HAP-1 (cell line): Measurements from ENCODE around the gene SLC12A7.
A peak's percentile ranks its signal among the peaks of the same experiment; 100 is the strongest.

ENCODE experiments used
- DNase-seq, 2 experiments: peaks; one replicate each; pipeline ENCODE4 v3.0.0-alpha.2; 2016 to 2020; ENCODE audit warnings: low spot score in 2 of 2
- H3K27me3 ChIP-seq: fragments of 250-450 bp; sonication (Bioruptor Pico); 2 replicates; pipeline ENCODE4 v1.5.1; 2020; ENCODE audit warnings: low read depth, mild to moderate bottlenecking, moderate library complexity
- H3K36me3 ChIP-seq: fragments of 250-450 bp; sonication (Bioruptor Pico); replicated peaks from 2 replicates; pipeline ENCODE4 v1.5.1; 2020; ENCODE audit warnings: mild to moderate bottlenecking
- H3K4me1 ChIP-seq: fragments of 250-450 bp; sonication (Bioruptor Pico); 2 replicates; pipeline ENCODE4 v1.5.1; 2020; ENCODE audit warnings: mild to moderate bottlenecking
- H3K4me3 ChIP-seq: fragments of 250-450 bp; sonication (Bioruptor Pico); 2 replicates; pipeline ENCODE4 v1.5.1; 2020; ENCODE audit warnings: mild to moderate bottlenecking, moderate library complexity
- H3K9me3 ChIP-seq: fragments of 250-450 bp; sonication (Bioruptor Pico); 2 replicates; pipeline ENCODE4 v1.5.1; 2020; ENCODE audit warnings: mild to moderate bottlenecking, moderate library complexity
- in situ Hi-C: fragments of 300-500 bp; cut with MboI; formaldehyde crosslinking; loops from 3 replicates; pipeline ENCODE4 v1.14.3; 2020; ENCODE audit warnings: low sequenced_read_pairs, inconsistent platforms, mixed read lengths

The SLC12A7 gene

DNA sequence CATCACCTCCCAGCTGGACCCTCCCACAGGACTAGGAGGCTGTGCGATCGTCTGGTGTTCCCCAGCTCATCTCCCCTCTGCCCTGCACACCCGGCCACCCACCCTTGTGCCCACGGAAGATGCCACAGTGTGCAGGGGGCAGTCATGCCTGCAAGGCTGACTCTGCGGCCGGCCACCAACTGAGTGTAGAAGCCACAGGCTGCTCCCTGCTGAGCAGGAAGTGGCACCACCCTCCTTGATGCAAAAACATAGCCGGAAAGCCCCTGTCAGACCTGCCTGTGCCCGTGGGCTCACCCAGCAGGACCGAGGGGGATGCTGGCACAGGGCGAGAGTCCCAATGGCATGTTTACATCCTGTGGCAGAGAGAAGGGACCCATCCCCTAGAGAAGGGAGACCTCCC is 40.3 kb upstream of the SLC12A7 start:
- H3K4me1 ChIP-seq = no peaks in the 10 kb centered on the region
- peaks cover 16% of the 10 kb centered on the region for H3K27me3 ChIP-seq
- no peak for DNase-seq
- H3K36me3 ChIP-seq = no peaks in the 10 kb centered on the region
- H3K9me3 ChIP-seq = no peaks in the 10 kb centered on the region
- in situ Hi-C loops = loop anchor here (25.0 kb wide), 1 partner anchor 215 kb away; no protein-coding TSS in a partner anchor
- H3K4me3 ChIP-seq = no peak overlapping the region

DNA sequence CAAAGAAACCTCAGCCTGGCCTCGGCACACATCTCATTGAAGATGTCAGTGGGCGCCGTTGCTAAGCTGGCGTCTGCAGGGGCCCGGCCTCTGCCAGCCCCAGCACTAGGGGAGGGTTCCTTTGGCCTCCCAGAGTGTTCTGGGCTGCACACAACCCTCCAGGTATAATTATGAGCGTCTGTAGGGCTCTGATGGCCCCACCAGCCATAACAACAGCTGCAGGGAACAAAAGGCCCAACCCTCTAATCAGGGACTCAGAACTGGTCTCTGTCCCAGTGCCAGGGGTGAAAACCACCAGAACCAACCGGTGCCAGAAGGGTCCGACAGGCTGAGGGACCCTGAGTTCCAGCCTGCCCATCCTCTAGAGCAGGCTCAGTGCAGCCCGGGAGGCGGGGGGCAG is 39.5 kb upstream of the SLC12A7 start:
- no peak for DNase-seq
- in situ Hi-C loops = loop anchor here (25.0 kb wide), 1 partner anchor 214 kb away; no protein-coding TSS in a partner anchor
- Histone ChIP-seq H3K27me3 (peaks cover 16% of the 10 kb centered on the region), H3K36me3 (no peaks in the 10 kb centered on the region), H3K4me1 (no peaks in the 10 kb centered on the region), H3K4me3 (no peak overlapping the region), H3K9me3 (no peaks in the 10 kb centered on the region)

DNA sequence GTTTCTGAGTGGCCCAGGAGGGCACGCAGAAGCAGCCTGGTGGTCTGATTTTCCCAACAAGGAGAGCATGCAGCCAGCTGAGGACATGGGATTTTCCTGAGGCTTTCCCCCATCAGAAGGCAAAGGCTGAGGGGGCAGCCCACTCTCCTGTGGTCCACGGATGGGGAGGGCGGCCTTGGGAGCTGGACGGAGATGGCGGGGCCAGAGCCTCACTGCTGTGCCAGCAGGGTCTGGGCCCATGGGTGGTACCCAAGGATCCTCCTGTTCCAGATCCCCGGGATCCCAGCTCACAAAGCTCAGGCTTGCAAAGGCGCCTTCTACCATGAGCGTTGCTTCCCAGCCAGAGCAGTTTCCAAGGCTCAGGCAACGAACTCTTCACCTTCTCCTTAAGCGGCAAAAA is 39.0 kb upstream of the SLC12A7 start:
- Histone ChIP-seq H3K27me3 (peaks cover 12% of the 10 kb centered on the region), H3K9me3 (no peaks in the 10 kb centered on the region), H3K4me3 (no peak overlapping the region), H3K36me3 (no peaks in the 10 kb centered on the region), H3K4me1 (no peaks in the 10 kb centered on the region)
- no peak for DNase-seq
- in situ Hi-C loops = loop anchor here (25.0 kb wide), 1 partner anchor 214 kb away; no protein-coding TSS in a partner anchor

DNA sequence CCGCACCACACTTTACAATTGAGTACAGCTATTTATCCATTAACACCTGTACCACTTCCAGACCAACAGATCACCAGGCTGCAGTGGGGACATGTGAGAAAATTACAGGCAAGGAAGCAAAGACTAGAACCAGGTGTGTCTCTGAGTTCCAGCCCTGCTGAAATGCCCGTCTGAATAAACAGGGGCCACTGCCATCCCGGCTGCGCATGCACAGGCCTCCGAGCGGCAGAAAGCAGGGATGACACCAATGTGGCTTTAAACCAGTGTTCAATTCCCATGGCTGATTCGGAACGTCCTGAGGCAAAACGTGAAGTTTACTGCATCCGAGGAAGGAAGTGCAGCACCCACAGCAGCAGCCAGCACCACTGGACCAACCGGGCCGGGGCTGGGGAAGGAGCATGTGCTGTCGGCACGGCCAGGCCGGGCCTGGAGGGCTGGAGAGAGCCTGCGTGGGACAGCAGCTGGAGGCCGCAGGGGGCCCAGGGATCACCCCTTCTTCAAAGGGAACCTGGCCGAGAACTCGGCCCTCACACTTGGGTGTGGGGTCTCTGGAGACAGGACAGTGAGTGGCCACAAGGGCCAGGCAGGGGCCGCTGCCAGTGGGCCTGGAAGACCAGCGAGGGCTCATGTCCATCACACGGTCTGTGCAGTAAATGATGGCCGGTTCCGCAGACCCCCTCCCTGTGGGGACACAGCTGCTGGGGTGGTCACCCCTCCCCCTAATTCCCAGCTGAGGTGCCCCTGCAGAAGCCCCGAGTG is 33.0 kb upstream of the SLC12A7 start:
- no peaks in the 10 kb centered on the region for H3K36me3 ChIP-seq
- no peaks in the 10 kb centered on the region for H3K4me1 ChIP-seq
- in situ Hi-C loops = no loop called here
- H3K9me3 ChIP-seq = no peaks in the 10 kb centered on the region
- no peak overlapping the region for H3K4me3 ChIP-seq
- no peaks in the 10 kb centered on the region for H3K27me3 ChIP-seq
- no peak for DNase-seq

DNA sequence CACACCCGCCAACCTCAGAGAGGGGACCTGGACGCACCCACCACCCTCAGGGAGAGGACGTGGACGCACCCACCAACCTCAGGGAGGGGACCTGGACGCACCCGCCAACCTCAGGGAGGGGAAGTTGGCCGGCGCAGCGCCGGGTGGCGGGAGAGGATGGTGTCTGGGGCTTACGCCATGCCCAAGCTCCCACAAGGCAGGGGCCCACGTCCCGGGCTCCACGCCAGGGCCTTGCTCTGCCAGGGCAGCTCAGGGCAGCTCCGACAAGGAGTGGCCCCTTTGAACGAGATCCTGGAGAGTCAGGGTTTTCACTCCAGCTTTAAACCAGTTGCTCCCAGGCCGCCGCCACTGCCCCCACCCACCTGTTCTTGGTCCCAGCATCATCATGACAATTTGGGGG is 32.2 kb upstream of the SLC12A7 start:
- no peak overlapping the region for H3K4me3 ChIP-seq
- DNase-seq = no peak
- in situ Hi-C loops = no loop called here
- H3K36me3 ChIP-seq = no peaks in the 10 kb centered on the region
- H3K9me3 ChIP-seq = no peaks in the 10 kb centered on the region
- no peaks in the 10 kb centered on the region for H3K27me3 ChIP-seq
- no peaks in the 10 kb centered on the region for H3K4me1 ChIP-seq

DNA sequence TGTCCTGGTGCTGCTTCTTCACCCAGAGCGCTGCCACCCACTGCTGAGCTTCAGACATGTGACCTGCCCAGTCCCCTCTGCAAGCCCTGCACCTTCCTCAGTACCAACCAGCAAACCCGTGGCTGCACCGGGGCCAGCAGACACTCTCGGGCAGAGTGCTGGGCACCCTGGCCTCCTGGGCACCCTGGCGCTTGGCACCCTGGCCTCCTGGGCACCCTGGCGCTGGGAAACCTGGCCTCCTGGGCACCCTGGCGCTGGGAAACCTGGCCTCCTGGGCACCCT is 31.7 kb upstream of the SLC12A7 start:
- Histone ChIP-seq H3K4me3 (no peak overlapping the region), H3K9me3 (no peaks in the 10 kb centered on the region), H3K27me3 (no peaks in the 10 kb centered on the region), H3K36me3 (no peaks in the 10 kb centered on the region), H3K4me1 (no peaks in the 10 kb centered on the region)
- in situ Hi-C loops = no loop called here
- no peak for DNase-seq

DNA sequence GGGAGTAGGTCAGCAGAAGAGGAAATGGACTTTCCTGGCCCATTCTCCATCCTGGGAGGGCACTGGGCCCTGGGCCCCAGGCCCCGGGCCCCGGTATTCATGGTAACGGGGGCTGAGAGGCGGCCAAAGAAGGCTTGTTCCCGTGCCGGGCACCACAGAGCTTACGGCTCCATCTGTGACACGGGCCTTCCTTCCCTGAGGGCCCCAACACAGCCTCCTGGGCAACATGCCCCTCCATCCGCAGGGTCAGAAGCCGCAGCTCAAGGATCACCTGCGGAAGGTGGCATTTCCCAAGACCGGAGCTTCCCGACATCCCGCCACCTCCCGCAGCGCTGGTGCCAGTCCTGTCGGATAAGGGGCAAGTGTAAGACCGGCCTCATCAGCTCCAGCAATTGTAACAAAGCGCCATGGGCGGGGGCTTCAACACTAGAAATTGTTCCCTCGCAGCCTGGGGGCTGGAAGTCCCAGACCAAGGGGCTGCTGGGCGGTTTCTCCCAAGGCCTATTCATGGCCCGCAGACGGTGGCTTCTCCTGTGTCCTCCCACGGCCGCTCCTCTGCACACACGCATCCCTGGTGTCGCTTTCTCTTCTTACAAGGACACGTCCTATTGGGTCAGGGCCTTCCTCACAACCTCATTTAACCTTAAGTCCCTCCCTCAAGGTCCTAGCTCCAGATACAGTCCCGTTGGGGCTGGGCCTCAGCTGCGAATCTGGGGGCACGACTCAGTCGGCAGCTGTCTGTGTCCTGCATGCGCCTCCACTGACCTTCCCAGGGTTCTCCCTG is 31.2 kb upstream of the SLC12A7 start:
- H3K4me1 ChIP-seq = no peaks in the 10 kb centered on the region
- no peak overlapping the region for H3K4me3 ChIP-seq
- no peak for DNase-seq
- H3K36me3 ChIP-seq = no peaks in the 10 kb centered on the region
- no peaks in the 10 kb centered on the region for H3K9me3 ChIP-seq
- no peaks in the 10 kb centered on the region for H3K27me3 ChIP-seq
- in situ Hi-C loops = no loop called here

DNA sequence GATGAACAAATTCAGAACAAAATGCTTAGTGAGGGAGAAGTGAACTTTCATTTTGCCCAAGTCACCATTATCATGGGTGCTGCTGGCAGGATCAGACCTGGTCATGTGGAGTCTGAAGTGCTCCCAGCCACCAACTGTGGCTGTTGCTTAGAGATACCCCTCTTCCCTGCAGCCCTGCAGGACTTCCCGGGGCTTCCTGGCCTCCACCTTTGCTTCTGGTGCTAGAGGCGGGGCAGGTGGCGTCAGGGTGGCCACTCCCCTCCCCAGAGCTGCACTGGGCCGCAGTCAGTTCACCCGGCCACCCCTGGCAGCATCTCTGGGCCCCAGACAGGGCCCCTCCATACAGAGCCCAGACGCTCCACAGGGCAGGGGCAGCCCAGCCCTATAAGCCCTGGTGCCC is 30.0 kb upstream of the SLC12A7 start:
- Histone ChIP-seq H3K4me1 (no peaks in the 10 kb centered on the region), H3K36me3 (no peaks in the 10 kb centered on the region), H3K4me3 (no peak overlapping the region), H3K9me3 (no peaks in the 10 kb centered on the region), H3K27me3 (no peaks in the 10 kb centered on the region)
- DNase-seq = no peak
- in situ Hi-C loops = no loop called here

DNA sequence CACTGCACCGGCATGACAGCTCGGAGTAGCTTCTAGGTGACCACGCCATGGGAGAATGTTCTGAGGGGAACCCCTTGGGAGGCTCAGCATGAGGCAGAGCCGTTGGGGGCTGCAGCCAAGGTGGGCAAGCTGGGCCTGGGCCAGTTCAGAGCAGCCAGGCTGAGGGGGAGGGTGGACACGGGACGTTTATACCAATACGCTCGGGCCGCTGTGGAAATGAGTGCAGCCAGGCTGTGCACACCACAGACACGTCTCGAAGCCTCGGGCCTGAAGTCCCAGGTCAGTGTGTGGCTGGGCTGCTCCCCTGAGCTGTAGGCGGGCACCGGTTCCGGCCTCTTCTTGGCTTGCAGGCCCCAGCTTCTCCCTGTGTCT is 28.9 kb upstream of the SLC12A7 start:
- no peak for DNase-seq
- H3K4me1 ChIP-seq = no peaks in the 10 kb centered on the region
- no peak overlapping the region for H3K4me3 ChIP-seq
- no peaks in the 10 kb centered on the region for H3K36me3 ChIP-seq
- in situ Hi-C loops = no loop called here
- H3K9me3 ChIP-seq = no peaks in the 10 kb centered on the region
- no peaks in the 10 kb centered on the region for H3K27me3 ChIP-seq

DNA sequence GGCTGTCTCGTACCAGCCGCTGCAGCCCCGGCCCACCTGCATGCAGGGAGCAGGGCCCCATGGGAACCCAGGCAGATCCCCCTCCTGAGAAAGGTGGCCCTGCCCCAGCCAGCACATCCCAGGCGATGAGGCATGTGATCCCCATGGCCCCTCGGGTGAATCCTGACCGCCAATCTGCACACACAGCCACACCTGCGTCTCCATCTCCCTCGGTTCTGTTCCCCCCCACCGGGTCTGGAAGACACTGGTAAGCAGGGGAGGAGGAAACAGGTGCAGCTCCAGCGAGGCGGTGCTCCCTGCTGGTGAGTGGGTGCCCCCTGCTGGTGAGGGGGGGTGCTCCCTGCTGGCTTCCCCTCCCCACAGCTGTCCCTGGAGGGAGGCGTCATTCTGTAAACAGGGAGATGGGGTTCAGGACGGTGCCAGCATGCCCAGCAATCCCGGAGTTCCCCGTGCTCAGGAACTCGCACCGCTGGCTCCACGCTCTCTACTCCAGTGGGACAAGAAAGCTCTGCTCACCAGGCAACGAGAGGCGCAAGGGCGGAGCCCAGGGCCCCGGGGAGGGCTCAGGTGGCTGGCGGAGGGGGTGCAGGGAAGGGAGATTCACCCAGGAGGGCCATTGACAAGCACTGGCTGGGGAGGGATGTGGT is 28.4 kb upstream of the SLC12A7 start:
- in situ Hi-C loops = no loop called here
- peak in 1 of 2 experiments; percentile 80 for DNase-seq

DNA sequence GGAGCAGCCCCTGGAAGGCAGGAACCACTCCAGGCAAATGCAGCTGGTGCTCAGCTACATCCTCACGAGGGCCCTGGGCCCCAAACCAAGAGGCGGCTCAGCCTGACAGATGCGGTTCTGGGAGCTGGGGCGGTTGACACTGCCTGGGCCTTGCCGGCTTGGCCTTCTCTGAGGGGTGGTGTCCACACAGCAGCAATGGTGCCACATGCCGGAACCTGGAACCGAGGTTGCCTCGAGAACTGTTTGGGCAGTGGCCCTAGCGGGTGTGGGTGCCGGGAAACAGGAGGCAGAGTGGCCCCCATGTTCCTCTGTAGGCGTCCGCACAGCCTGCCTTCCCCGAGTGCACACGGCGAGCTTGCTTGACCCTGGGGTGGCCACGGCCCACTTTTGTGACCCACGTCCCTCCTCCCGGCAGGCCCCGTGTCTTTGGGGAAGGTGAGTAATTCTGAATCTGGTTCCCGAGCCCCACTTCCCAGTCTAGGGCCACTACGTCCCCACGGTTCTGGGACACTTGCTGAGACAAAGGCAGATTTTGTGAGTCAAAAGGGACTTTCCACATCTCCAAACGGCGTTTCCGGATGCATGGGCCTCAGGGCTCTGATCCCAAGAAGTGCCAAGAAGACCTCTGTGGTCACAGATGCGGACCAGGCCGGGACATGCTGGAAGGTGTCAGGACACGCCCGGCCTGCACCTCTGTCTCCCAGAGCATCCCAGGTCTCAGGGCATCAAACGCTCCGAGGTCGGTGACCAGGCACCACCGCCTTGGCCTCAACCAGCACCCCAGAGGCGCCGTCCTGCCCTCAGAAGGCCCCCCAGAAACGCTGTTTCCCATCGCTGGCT is 27.7 kb upstream of the SLC12A7 start:
- Histone ChIP-seq H3K9me3 (no peaks in the 10 kb centered on the region), H3K4me3 (no peak overlapping the region), H3K36me3 (no peaks in the 10 kb centered on the region), H3K4me1 (no peaks in the 10 kb centered on the region), H3K27me3 (no peaks in the 10 kb centered on the region)
- DNase-seq = no peak
- in situ Hi-C loops = no loop called here

More for the DNA sequence above, 28.4 kb upstream of the SLC12A7 start:
- Histone ChIP-seq H3K4me1 (no peaks in the 10 kb centered on the region), H3K4me3 (no peak overlapping the region), H3K27me3 (no peaks in the 10 kb centered on the region), H3K36me3 (no peaks in the 10 kb centered on the region), H3K9me3 (no peaks in the 10 kb centered on the region)

DNA sequence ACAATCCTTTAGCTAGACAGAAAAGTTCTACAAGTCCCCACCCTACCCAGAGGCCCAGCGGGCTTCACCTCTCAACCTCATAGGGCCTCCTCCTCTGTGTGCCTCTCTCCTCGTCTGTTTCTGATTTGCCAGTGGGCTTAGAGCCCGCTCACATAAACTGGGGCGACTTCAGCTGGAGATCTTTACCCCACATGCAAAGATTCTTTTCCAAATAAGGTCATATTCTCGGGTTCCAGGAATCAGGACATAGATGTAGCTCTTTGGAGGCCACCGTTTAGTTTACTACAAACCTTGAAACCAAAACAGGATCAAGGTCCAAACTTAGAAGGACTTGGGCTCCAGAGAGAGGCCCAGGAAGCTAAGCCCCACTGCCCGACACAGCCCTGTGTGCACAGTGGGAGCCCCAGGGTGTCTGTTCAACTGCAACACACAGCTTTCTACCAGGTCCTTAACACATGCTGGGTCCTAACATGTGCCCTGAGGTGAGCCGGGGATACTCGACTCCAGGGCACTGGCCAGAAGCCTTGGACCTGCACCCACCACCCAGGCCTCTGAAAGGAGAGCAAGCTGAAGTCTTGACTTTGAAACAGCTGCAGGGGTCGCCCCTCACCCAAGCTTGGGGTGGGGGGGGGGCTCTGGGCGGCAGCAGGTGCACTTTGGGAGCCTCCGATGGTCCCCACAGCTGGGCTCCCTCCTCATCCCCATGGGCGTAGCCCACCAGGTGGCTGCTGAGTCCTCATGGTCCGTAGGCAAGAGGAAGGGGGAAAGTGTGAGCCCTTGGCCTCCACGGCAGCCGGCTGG is 26.8 kb upstream of the SLC12A7 start:
- Histone ChIP-seq H3K27me3 (no peaks in the 10 kb centered on the region), H3K36me3 (no peaks in the 10 kb centered on the region), H3K4me1 (no peaks in the 10 kb centered on the region), H3K9me3 (no peaks in the 10 kb centered on the region), H3K4me3 (no peak overlapping the region)
- no peak for DNase-seq
- in situ Hi-C loops = no loop called here
